Measurements from ENCODE around the gene MACROD1.
"Not testable (repeated sequence)": the region's sequence is repeated elsewhere in the genome, so short reads cannot be mapped to it uniquely, and the experiment has no call there.

MACROD1 gene

GRCh38 chr11:64052938-64053622 lies 112.8 kb downstream of the MACROD1 start:
- no peak for DNase-seq

- DNase-seq, result no peak
These were observed 113.5 kb downstream of the MACROD1 start for GRCh38 chr11:64052436-64052835.

GRCh38 chr11:64051297-64051696 lies 114.6 kb downstream of the MACROD1 start:
- no peak for DNase-seq

- DNase-seq, result no peak
These were observed 116.4 kb downstream of the MACROD1 start for GRCh38 chr11:64049509-64049908.

GRCh38 chr11:64048042-64048854 lies 117.7 kb downstream of the MACROD1 start:
- DNase-seq, result no peak

- DNase-seq, result not testable (repeated sequence)
These were observed 118.5 kb downstream of the MACROD1 start for GRCh38 chr11:64047373-64047772.

GRCh38 chr11:64045700-64046099 lies 120.2 kb downstream of the MACROD1 start:
- DNase-seq, result no peak

- no peak for DNase-seq
These were observed 121.1 kb downstream of the MACROD1 start for GRCh38 chr11:64044730-64045393.

- no peak for DNase-seq
These were observed 122.4 kb downstream of the MACROD1 start for GRCh38 chr11:64043545-64043944.

GRCh38 chr11:64042301-64042700 lies 123.6 kb downstream of the MACROD1 start:
- no peak for DNase-seq

- DNase-seq, result no peak
These were observed 124.1 kb downstream of the MACROD1 start for GRCh38 chr11:64041846-64042245.

- DNase-seq, result no peak
These were observed 125.1 kb downstream of the MACROD1 start for GRCh38 chr11:64040684-64041322.

- no peak for DNase-seq
These were observed 126.8 kb downstream of the MACROD1 start for GRCh38 chr11:64039012-64039665.

- DNase-seq, result no peak
These were observed 127.4 kb downstream of the MACROD1 start for GRCh38 chr11:64038500-64038899.

GRCh38 chr11:64037027-64037634 lies 128.8 kb downstream of the MACROD1 start:
- no peak for DNase-seq

- no peak for DNase-seq
These were observed 129.6 kb downstream of the MACROD1 start for GRCh38 chr11:64036087-64037026.

GRCh38 chr11:64035576-64035975 lies 130.3 kb downstream of the MACROD1 start, which contains the start of gene FLRT1:
Gene FLRT1 (plus strand): TSS chr11:64035931. CDS start chr11:64116268, 80,337 bp downstream.
- DNase-seq, result no peak

- no peak for DNase-seq
These were observed 130.8 kb downstream of the MACROD1 start for GRCh38 chr11:64035081-64035524.

- no peak for DNase-seq
These were observed 131.5 kb downstream of the MACROD1 start for GRCh38 chr11:64034411-64034811.

- no peak for DNase-seq
These were observed 133.9 kb downstream of the MACROD1 start for GRCh38 chr11:64032050-64032449.

- no peak for DNase-seq
These were observed 134.9 kb downstream of the MACROD1 start for GRCh38 chr11:64031001-64031400.

Data from NCI-H1048 (cell line).